Lower leg skin (tissue), 4 donors: Measurements from ENCODE around the gene METTL24. TPM values are rescaled to one million over a fixed set of nuclear protein-coding genes. Genes with fewer than 3 reads are reported as not detected.

Experiments
- DNase-seq, 2 donors: peaks; one replicate each; pipeline ENCODE4 v3.0.0-alpha.2; 2019; ENCODE audit warnings: low spot score in 2 of 2
- H3K4me3 ChIP-seq: fragments of 200-600 bp; sonication (generic); 2 replicates; pipeline ENCODE4 v1.5.1; 2017; ENCODE audit warnings: mild to moderate bottlenecking, low read depth; ENCODE audit not compliant: poor library complexity, severe bottlenecking
- POLR2A ChIP-seq, 2 donors: fragments of 450-650 bp; IDR thresholded peaks; one replicate each; pipeline ENCODE4 v1.6.1; 2016 to 2017; ENCODE audit warnings: antibody characterized with exemption in 2 of 2, mild to moderate bottlenecking in 1 of 2, moderate library complexity in 1 of 2
- WGBS, 2 donors: methylation state at CpG; one replicate each; pipeline ENCODE4 v1.1.5; 2018; 5-methylcytosine and 5-hydroxymethylcytosine counted together
- intact Hi-C: fragments of 100-400 bp; cut with DNase I; formaldehyde crosslinking; loops from one replicate; pipeline ENCODE4 v1.15.0; 2023; ENCODE audit warnings: low total_unique reads
- total RNA-seq, 4 donors: library from RNA; depleted of rRNA; stranded (reverse); fragments of >200 nt; gene quantifications; one replicate each; pipeline ENCODE4 v1.1.0, GENCODE V29; 2016
- TF ChIP-seq, protein P1 (sequence below), 3 donors: fragments of 450-650 bp; IDR thresholded peaks; one replicate each; pipeline ENCODE4 v1.5.1; 2016; ENCODE audit warnings: antibody characterized with exemption in 3 of 3, mild to moderate bottlenecking in 3 of 3, moderate library complexity in 2 of 3

Gene METTL24
- total RNA-seq, 4 donors from 2014 or later = 0.22 to 2.5 (median 1.8) TPM; not detected in 1

DNA sequence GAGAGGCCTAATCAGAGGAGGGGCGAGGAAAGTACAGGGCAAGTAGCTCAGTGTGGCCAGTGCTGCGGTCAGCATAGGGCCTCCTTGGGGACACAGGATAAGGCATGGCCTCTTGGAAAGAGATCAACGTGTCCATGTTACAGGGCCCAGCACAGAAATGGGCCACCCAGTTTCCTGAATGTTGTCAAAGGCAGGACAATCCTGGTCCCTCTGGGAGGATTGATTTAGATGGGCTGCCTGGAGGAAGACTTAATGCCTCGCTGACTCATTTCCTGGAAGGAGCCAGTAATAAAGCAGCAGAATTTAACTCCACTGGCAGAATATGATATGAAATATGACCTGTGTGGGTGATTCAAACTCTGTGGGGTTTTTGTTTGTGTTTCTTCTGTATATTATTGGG lies 40.6 kb upstream of the METTL24 start:
- intact Hi-C loops = no loop called here
- H3K4me3 ChIP-seq = no peak overlapping the region
- WGBS, 2 donors = 85 to 91% methylated on average over 4 of the region's 4 CpGs
- TF ChIP-seq POLR2A (IDR thresholded peaks at IDR 0.05) = no peak
- TF ChIP-seq, protein P1, sequence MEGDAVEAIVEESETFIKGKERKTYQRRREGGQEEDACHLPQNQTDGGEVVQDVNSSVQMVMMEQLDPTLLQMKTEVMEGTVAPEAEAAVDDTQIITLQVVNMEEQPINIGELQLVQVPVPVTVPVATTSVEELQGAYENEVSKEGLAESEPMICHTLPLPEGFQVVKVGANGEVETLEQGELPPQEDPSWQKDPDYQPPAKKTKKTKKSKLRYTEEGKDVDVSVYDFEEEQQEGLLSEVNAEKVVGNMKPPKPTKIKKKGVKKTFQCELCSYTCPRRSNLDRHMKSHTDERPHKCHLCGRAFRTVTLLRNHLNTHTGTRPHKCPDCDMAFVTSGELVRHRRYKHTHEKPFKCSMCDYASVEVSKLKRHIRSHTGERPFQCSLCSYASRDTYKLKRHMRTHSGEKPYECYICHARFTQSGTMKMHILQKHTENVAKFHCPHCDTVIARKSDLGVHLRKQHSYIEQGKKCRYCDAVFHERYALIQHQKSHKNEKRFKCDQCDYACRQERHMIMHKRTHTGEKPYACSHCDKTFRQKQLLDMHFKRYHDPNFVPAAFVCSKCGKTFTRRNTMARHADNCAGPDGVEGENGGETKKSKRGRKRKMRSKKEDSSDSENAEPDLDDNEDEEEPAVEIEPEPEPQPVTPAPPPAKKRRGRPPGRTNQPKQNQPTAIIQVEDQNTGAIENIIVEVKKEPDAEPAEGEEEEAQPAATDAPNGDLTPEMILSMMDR (IDR thresholded peaks at IDR 0.05) = no peak
- no peak for DNase-seq

DNA sequence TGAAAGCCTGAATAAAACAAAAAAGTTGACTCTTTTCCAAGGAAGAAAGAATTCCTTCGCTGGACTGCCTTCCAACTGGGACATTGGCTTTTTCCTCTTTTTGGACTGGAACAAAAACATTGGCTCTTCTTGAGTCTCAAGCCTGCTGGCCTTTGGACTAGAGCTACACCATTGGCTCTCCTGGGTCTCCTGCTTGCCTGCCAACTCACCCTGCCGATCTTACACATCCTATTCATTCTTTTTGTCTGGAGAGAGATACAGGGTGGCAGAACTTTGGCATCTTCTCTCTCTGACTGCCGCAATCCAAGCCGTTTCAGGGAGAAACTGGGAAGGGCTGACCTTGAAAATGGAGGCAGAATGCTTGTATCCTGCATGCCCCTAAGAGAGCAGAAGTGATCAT lies 37.1 kb upstream of the METTL24 start:
- H3K4me3 ChIP-seq = no peak overlapping the region
- intact Hi-C loops = no loop called here
- TF ChIP-seq, protein P1 (IDR thresholded peaks at IDR 0.05) = no peak
- no peak for TF ChIP-seq POLR2A (IDR thresholded peaks at IDR 0.05)

DNA sequence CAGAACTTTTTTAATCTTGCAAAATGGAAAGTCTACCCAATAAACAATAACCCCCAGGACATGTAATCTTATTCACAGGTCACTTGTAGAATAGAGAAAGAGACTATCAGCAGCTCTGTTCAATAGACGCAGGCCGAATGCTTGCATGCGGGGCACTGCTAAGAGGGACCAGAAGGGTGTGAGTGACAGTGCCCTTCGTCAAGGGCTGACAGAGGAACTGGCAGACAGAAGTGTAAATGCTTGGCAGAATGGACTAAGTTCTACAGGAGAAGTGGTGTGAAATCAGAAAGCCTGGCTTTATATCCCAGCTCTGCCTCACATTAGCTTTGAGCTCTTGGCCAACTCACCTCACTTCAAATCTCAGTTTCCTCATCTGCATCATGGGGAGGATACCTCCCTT lies 36.3 kb upstream of the METTL24 start:
- TF ChIP-seq, protein P1 (IDR thresholded peaks at IDR 0.05) = no peak
- TF ChIP-seq POLR2A (IDR thresholded peaks at IDR 0.05) = no peak
- H3K4me3 ChIP-seq = no peak overlapping the region
- intact Hi-C loops = loop anchor here (5.0 kb wide), 1 partner anchor 692 kb away; no protein-coding TSS in a partner anchor
- 95 to 100% methylated on average over 4 of the region's 4 CpGs for WGBS, 2 donors
- no peak for DNase-seq

More for the DNA sequence above, 37.1 kb upstream of the METTL24 start:
- WGBS, 2 donors = 53 to 58% methylated on average over 4 of the region's 4 CpGs
- no peak for DNase-seq

DNA sequence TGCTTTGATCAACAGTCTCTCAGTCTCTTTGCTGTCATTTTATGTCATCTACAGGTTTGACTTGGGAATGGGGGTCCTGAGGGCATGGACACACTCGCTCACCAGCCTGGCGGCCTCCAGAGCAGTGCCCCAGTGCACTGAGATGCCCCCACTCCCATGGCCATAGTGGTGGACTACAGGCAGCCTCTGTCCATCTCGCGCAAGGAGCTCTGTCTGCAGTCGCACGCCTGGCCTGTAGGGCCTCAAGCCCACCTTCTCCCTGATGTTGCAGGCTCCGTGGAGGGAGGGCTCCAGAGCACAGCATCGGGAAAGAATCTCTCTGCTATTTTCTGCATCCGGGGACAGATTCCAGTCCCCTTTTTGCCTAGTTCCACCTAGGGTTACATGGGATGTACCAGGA lies 34.6 kb upstream of the METTL24 start:
- H3K4me3 ChIP-seq = no peak overlapping the region
- intact Hi-C loops = loop anchor here (5.0 kb wide), 1 partner anchor 690 kb away; no protein-coding TSS in a partner anchor
- TF ChIP-seq, protein P1 (IDR thresholded peaks at IDR 0.05) = no peak
- TF ChIP-seq POLR2A (IDR thresholded peaks at IDR 0.05) = no peak
- DNase-seq = no peak
- 78 to 84% methylated on average over 9 of the region's 9 CpGs for WGBS, 2 donors

DNA sequence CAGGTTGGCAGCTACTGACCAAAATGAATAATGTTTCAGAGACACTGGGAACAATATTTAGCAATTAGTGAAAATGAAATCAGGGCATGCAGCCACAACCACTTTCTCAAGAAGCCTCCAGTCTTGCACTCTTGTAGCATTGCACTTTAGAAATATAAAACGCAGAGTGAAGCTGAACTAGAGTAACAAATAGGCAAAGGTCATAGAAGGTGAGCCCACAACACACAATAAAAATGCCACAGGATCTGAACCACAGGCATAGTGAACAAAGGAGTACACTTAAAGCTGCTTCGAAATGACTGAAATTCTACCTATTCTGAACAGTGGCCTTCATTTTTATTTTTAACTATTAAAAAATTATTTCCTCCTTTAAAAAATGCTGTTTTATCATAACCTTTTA lies 32.3 kb upstream of the METTL24 start:
- intact Hi-C loops = loop anchor here (5.0 kb wide), 1 partner anchor 688 kb away; no protein-coding TSS in a partner anchor
- no peak for DNase-seq
- 26 to 34% methylated on average over 2 of the region's 2 CpGs for WGBS, 2 donors
- no peak overlapping the region for H3K4me3 ChIP-seq
- no peak for TF ChIP-seq POLR2A (IDR thresholded peaks at IDR 0.05)
- TF ChIP-seq, protein P1 (IDR thresholded peaks at IDR 0.05) = no peak
